HG03196 (cell line): Measurements from ENCODE around the gene SFXN4.
"Not testable (repeated sequence)": the region's sequence is repeated elsewhere in the genome, so short reads cannot be mapped to it uniquely, and the experiment has no call there.

ENCODE experiments used
- ATAC-seq: cut with Tn5 transposase; IDR thresholded peaks from one replicate; pipeline ENCODE4 v1.9.1; 2021; ENCODE audit not compliant: unreplicated experiment

Gene SFXN4

GRCh38 chr10:119149157-119149556, 16.4 kb downstream of the SFXN4 start:
- ATAC-seq: no peak

GRCh38 chr10:119143657-119144056, 21.9 kb downstream of the SFXN4 start:
- no peak for ATAC-seq

GRCh38 chr10:119140603-119141245, 24.8 kb downstream of the SFXN4 start:
- no peak for ATAC-seq

- no peak for ATAC-seq
These were observed 25.9 kb downstream of the SFXN4 start for GRCh38 chr10:119139464-119140067.

GRCh38 chr10:119138346-119139306, 26.9 kb downstream of the SFXN4 start:
- no peak for ATAC-seq

GRCh38 chr10:119137878-119138277, 27.6 kb downstream of the SFXN4 start:
- not testable (repeated sequence) for ATAC-seq

GRCh38 chr10:119136084-119136483, 29.4 kb downstream of the SFXN4 start:
- ATAC-seq: no peak

- no peak for ATAC-seq
These were observed 30.0 kb downstream of the SFXN4 start for GRCh38 chr10:119135513-119135881.

GRCh38 chr10:119133949-119134348, 31.6 kb downstream of the SFXN4 start:
- no peak for ATAC-seq

- no peak for ATAC-seq
These were observed 32.8 kb downstream of the SFXN4 start for GRCh38 chr10:119132521-119133345.

GRCh38 chr10:119131512-119132240, 33.8 kb downstream of the SFXN4 start:
- ATAC-seq: peak; percentile 68

GRCh38 chr10:119129721-119130120, 35.8 kb downstream of the SFXN4 start:
- no peak for ATAC-seq

GRCh38 chr10:119125942-119126341, 39.6 kb downstream of the SFXN4 start:
- no peak for ATAC-seq

GRCh38 chr10:119120875-119121274, 44.6 kb downstream of the SFXN4 start:
- ATAC-seq: no peak

- peak; percentile 90 for ATAC-seq
These were observed 45.1 kb downstream of the SFXN4 start for GRCh38 chr10:119120413-119120867.

GRCh38 chr10:119119400-119119799, 46.1 kb downstream of the SFXN4 start:
- no peak for ATAC-seq

- ATAC-seq: no peak
These were observed 47.3 kb downstream of the SFXN4 start for GRCh38 chr10:119118231-119118630.

GRCh38 chr10:119116326-119116951, 49.1 kb downstream of the SFXN4 start:
- no peak for ATAC-seq

- no peak for ATAC-seq
These were observed 49.6 kb downstream of the SFXN4 start for GRCh38 chr10:119115926-119116325.
